Dedifferentiated amniotic fluid mesenchymal stem cell (primary cell): ENCODE measurements around the gene MBNL2.

ENCODE experiments used
- DNase-seq: peaks from one replicate; pipeline ENCODE4 v3.0.0-alpha.2; 2016; ENCODE audit errors: extremely low spot score

Gene MBNL2

DNA sequence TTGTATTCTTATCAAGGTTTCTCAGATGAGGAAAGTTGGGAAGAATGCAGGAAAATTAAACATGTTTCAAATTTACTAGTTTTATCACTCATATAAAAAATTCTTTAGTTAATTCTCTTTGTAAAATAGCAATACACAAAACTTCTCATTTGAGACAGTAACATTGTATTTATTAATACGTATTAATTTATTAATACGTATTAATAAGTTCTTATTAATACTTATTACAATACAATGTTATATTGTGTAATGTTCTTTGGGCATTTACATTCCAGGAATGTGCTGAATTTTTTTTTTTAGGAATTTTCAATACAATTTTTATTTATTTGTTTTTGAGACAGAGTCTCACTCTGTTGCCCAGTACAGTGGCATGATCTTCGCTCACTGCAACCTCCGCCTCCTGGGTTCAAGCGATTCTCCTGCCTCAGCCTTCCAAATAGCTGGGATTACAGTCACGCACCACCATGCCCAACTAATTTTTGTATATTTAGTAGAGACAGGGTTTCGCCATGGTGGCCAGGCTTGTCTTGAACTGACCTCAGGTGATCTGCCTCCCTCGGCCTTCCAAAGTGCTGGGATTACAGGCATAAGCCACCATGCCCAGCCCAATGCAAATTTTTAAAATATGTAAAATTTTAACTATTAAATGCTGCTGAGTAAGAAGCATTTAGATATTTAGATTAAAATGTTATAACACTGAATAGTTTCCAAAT lies 31.6 kb downstream of the MBNL2 start:
- no peak for DNase-seq

- no peak for DNase-seq
Measured at GRCh38 chr13:97254816-97255215, 32.7 kb downstream of the MBNL2 start.

DNA sequence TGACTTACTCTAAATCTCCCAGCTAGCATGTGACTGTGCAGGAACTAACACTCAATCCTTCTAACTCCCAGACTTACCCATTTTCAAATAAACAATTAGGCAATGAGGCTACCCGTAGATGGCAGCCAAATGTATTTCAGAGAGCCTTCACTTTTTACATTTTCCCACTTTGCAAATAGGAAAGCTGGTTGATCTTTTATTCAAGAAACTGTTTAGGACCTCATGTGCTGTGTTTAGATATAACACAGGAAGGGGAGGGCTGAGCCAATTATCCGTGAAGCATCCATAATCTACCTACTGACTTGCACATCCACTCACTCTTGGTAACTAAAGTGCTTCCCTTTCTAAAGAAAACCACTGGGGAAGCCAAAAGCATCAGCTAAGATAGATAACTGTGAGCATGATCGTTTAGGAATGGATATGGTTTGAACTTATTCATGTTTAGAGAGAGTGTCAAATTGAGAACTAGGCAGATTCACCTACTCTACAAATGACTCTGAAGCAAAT lies 33.4 kb downstream of the MBNL2 start:
- no peak for DNase-seq

DNA sequence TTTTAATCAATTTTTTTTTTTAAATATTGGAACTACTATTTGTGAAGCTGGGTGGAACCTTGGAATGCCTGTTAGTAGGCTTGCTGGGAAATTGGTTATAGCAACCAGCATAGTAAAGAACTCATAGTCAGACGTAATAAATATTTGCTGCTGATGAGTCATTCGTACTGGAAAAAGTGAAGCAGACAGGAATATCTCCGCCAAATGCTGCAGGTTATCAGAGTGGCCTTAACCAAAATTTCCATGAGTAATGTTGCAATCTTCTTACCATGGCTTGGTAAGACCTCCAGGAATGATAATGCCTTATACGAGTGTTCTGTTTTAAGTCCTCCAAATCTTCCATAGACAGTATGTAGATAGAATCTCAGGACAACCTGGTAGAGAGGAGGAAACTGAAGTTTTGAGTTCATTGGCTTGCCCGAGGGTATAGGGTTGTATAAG lies 34.2 kb downstream of the MBNL2 start:
- peak; percentile 86 for DNase-seq

DNA sequence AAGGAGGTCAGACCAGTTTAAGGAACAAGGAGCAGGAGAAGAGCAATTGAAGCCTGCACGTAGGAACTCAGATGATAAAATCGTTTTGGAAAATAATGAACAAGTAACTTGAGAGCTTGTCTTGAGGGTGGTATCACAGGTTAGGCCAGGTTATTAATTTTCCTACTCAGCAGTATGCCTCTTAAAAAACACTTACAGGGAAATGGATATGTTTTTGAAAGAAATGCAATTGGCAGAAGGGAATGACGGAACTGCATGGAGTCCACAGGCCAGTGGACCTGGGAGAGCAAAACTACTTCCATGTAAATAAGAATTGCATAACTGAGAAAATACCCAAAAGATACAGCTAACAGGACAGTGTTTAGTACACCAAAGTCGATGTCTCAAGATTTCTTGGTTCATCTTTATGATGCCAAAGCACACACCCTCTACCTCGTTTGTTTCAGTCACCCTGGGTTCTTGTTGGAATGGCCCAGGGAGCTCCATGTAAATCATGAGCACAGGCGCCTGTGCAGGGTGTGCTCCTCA lies 35.2 kb downstream of the MBNL2 start:
- no peak for DNase-seq

DNA sequence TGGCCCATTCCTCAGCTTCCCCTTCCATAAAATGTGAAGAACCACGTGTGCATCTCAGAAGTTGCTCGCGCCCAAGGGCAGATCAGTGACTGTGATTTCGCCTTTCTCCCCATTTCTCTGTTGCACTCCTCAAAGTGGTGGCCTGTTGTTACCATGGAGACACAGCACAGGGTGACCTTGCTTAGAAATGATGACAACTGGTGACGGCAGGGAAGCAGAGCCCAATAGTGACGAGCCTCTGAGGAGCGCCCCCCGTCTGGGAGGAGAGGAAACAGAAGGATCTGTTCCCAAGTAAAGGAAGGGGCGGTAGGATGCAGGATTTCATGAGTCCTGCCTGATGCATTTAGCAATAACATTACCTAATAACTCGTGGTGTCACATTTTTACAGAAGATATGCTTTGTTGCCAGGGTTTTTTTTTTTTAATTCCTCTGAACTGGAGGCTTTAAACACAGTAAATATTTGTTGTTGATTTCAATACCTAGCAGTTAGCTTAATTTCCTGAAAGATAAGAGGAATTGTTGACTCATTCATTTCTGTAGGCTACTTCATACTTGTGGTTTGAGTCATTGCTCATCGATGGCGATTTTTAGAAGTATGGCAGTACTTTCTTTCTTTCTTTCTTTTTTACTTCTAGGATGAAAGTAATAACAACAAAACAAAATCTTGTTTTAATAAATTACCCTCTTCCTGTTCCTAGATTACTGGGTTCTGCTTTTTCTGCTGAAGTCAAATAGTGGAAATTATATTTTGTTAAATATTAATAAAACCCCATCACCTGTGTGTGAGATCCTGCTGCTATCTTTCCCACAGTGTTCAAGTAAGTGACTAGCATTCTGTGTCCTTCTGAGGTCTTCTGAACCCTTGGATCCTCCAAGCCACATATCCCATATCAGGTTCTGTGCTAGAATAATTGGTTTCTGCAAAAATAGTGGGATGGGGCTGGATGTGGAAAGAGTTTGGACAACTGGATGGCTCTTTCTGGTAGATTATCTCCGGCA lies 36.0 kb downstream of the MBNL2 start:
- DNase-seq = peak; percentile 86

DNA sequence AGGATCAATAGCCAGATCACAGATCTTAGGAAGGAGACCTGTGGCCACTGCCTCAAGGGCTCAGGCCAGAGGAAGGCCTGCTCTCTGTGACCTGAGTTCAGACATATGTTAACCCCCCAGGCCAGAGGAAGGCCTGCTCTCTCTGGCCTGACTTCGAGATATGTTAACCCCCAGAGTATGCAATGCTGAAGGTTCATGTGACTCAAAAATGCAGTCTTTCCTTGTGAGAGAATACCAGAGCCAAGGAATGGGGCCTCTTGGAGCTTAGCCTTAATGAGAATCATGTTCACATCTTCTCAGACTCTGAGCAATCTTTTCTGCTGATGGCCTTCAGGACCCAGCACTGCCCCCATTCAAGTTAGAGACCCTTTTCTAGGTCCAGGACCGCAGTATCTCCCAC lies 36.7 kb downstream of the MBNL2 start:
- DNase-seq = no peak

DNA sequence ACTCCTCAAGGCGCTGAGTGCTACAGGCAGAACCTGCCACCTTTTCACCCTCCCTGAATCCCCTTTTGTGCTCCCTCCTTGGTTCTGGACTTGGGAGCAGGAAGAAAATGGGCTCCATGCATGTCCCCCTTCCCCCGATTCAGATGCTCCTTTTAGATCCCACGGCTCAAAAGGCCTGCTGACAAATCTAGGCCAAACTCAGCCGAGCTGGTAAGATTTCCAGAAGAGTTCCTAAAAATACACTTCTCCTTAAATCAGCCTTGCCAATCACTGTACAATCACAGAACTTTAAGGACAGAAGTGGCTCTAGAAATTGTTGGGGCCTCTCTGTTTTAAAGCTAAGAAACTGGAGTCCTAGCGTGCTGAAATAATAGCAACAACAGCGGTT lies 37.3 kb downstream of the MBNL2 start:
- DNase-seq = no peak

DNA sequence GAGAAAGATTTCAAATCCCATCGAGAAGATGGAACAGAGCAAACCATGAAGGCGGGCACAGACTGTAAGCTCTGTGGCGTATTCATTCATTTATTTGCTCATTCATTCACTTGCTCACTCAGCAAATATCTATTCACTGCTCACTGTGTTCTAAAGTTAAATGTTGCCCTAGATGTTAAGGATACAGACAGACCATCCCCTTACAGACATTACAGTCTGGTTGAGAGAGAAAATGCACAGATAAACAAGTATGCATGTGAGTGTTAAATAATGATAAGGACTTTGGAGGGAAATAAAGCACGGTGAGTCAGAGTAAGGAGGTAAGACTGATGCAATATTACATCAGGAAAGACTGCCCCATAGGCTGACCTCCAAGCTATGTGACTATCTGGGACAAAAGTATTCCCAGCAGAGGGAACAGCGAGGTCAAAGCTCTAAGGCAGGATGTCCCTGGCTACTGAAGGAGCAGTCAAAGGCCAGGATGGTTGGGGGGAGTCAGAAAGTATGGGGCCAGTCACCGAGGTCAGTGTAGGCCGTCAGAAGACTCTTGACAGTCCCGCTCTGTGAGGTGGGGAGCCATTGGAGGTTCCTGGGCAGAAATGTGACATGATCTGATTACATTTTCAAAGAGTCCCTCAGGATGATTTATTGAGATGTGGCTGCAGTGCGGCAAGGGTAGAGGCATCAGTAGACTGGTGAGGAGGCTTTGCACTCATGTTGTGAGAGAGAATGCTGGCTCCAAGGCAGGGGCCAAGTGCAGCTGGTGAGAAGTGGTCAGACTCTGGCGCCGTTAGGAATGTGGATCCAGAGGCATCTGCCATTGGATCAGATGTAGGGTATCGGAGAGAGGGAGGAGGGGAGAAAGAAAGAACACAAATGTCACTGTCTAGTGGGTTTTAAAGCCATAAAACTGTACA lies 37.9 kb downstream of the MBNL2 start:
- no peak for DNase-seq

DNA sequence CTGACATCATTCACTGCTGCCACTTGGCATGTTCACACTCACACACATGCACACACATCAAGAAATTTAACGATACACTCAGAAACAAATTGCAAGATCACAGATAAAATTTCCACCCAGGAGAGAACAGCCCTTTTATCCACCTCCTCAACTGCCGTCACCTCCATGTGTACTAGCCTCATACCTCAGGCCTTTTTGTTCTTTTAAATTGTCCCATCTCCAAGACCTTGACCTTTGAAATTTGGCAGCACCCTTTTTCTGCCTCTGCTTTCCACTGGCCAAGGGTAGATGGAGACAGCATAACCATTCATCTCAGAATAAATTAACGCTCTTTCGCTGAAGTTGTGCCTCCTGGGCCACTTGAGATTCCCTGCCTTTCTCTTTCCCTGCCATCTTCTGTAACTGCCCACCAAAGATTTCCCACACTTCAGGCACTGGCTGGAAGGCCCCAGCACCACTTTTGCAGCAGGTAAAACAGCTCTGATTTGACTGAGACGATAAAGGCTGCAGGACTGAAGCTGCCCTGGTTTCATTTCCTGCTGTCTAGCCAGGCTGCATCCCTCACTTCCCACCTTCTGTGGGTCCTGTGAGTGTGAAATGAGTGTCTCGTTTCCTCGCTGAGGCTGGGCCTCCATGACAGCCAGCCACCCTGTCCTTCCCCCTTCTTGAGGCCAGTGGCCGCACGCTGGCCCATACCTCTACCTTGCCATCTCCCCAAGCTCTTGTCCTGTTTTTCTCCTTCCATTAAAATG lies 39.3 kb downstream of the MBNL2 start:
- DNase-seq = no peak

DNA sequence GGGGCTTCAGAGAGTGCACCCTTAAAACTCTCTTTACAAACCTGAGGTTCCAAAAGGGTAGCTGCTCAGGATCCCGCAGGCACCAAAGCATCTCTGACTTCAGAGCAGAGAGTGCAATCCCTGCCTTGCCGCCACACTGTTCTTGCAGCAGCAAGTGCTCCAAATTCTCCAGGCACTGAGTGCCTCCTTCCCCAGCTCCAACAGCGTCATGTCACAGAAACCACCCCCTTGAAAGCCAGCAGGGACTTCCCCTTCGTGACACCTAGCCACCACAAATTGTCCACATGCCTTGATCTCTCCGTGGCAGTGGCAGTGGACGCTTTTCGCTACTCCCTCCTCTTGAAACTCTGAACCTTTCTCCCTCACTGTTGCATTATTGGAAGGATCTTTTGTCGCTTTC lies 39.9 kb downstream of the MBNL2 start:
- no peak for DNase-seq

- no peak for DNase-seq
Measured at GRCh38 chr13:97263160-97263559, 41.0 kb downstream of the MBNL2 start.

DNA sequence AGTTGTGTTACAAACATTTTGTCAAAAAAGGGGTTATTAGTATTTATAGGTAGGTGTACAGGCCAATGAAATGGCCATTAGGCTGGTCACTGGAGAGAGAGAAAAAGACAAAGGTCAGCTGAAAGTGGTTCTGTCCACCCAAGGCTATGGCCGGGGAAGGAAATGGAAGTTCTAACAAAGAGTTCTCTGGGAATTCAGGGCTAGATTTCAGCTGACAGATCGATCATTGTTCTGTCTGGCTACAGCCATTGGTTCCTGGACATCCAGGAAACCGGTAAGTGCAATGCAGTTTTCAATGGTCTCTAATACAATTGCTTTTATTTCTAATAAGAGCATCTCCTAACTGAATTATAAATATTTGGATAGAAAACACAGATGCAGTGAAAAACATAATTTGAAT lies 42.5 kb downstream of the MBNL2 start:
- DNase-seq = no peak

GRCh38 chr13:97266332-97266731 lies 44.2 kb downstream of the MBNL2 start:
- DNase-seq = no peak

- DNase-seq = no peak
Measured at GRCh38 chr13:97266772-97267417, 44.8 kb downstream of the MBNL2 start.

- DNase-seq = no peak
Measured at GRCh38 chr13:97267418-97268059, 45.4 kb downstream of the MBNL2 start.

DNA sequence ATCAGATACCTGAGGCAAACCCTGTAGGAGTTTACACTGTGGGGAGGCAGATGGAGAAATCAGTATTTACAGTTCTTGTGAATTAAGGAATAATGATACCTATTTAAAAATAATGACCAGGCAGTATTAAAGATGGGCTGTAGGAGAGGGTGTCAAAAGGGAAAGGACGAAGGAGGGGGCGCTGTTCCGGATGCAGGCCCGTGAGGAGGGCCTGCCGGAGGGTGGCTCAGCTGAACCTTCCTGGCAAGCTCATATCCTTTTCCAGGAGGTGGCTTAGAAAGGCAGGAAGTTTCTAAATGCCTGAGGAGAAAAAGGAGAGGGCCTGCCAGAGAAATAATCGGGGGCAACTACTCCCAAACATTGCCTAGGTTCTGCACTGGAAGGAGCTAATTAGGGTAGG lies 46.6 kb downstream of the MBNL2 start:
- no peak for DNase-seq

- DNase-seq = no peak
Measured at GRCh38 chr13:97269603-97270002, 47.5 kb downstream of the MBNL2 start.

- no peak for DNase-seq
Measured at GRCh38 chr13:97272526-97272925, 50.4 kb downstream of the MBNL2 start.
